ENCODE data around the gene XRCC5. TPM values are rescaled to one million over a fixed set of nuclear protein-coding genes. Genes with fewer than 3 reads are reported as not detected.

The XRCC5 gene
- total RNA-seq, 1 experiment from 2014 or later: 534 TPM

DNA sequence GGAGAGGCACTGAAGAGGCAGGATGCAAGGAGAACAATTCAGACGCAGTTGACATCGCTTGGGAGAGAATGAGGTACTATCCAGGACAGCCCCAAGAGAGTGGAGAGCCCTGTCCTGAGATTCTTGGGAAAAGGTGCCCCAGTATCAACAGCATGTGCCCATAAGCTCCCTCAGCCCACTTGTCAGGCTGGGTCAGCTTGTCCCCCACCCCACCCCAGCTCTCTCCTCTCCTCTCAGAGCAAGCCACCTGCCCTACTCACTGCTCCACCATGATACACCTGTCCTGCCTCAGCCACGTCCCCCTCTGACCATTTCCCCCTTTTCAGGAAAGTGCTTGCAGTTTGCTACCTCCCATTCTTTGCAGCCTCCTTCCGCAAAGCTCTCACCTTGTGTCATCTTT lies 111.8 kb downstream of the XRCC5 start:
- H3K4me3 ChIP-seq (ENCODE audit: low read depth, low read length, poor library complexity, severe bottlenecking): no peak overlapping the region
- TF ChIP-seq, protein P1, sequence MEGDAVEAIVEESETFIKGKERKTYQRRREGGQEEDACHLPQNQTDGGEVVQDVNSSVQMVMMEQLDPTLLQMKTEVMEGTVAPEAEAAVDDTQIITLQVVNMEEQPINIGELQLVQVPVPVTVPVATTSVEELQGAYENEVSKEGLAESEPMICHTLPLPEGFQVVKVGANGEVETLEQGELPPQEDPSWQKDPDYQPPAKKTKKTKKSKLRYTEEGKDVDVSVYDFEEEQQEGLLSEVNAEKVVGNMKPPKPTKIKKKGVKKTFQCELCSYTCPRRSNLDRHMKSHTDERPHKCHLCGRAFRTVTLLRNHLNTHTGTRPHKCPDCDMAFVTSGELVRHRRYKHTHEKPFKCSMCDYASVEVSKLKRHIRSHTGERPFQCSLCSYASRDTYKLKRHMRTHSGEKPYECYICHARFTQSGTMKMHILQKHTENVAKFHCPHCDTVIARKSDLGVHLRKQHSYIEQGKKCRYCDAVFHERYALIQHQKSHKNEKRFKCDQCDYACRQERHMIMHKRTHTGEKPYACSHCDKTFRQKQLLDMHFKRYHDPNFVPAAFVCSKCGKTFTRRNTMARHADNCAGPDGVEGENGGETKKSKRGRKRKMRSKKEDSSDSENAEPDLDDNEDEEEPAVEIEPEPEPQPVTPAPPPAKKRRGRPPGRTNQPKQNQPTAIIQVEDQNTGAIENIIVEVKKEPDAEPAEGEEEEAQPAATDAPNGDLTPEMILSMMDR (conservative IDR thresholded peaks at IDR 0.05; ENCODE audit: low read depth, low read length): no peak
- TF ChIP-seq EZH2 (IDR thresholded peaks at IDR 0.05; ENCODE audit: borderline replicate concordance, low read depth, low read length, poor library complexity, severe bottlenecking): no peak
- ChIA-PET CTCF (no interaction called here), POLR2A (ENCODE audit: low non-redundant PET) (no interaction called here)
- H3K4me1 ChIP-seq (ENCODE audit: insufficient read depth, low read length, poor library complexity, severe bottlenecking): peaks cover 9% of the 10 kb centered on the region
- H3K36me3 ChIP-seq (ENCODE audit: insufficient read depth, low read length, poor library complexity, severe bottlenecking): no peaks in the 10 kb centered on the region
- no TSS peak for BruUV-seq (replicated peaks)
- H3K9me3 ChIP-seq (ENCODE audit: low read depth, low read length, poor library complexity, severe bottlenecking): no peaks in the 10 kb centered on the region
- intact Hi-C loops (cut with micrococcal nuclease; ENCODE audit: unreplicated experiment): no loop called here
- DNase-seq (ENCODE audit: low spot score): no peak
- H3K27ac ChIP-seq (ENCODE audit: low read depth, low read length, poor library complexity, severe bottlenecking): no peak overlapping the region
- no peaks in the 10 kb centered on the region for H3K27me3 ChIP-seq (replicated peaks; ENCODE audit: insufficient read depth, low read depth, low read length, poor library complexity)

DNA sequence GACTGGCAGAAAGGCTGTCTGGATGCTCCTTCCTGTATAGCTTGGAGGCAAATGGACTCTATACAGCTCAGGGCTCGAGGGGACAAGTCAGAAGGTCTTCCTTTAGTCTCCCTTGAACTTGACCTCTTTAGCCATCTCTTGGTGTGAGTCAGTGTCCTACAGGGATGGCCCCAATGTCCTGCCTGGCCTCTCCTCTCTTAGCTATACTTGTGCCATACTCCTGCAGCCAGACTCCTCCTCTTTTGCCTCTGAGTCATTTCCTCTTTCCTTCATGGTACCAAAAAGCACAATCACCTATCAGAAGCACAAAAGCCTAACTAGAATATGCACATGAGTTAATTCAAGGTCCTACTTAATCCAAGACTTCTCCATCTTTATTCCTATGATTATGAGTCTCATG lies 112.7 kb downstream of the XRCC5 start:
- peak; percentile 42 for DNase-seq (ENCODE audit: low spot score)
- Histone ChIP-seq H3K4me1 (ENCODE audit: insufficient read depth, low read length, poor library complexity, severe bottlenecking) (peaks cover 9% of the 10 kb centered on the region), H3K27ac (ENCODE audit: low read depth, low read length, poor library complexity, severe bottlenecking) (no peak overlapping the region), H3K36me3 (ENCODE audit: insufficient read depth, low read length, poor library complexity, severe bottlenecking) (no peaks in the 10 kb centered on the region), H3K27me3 (replicated peaks; ENCODE audit: insufficient read depth, low read depth, low read length, poor library complexity) (no peaks in the 10 kb centered on the region), H3K9me3 (ENCODE audit: low read depth, low read length, poor library complexity, severe bottlenecking) (no peaks in the 10 kb centered on the region), H3K4me3 (ENCODE audit: low read depth, low read length, poor library complexity, severe bottlenecking) (no peak overlapping the region)
- TF ChIP-seq, protein P1 (conservative IDR thresholded peaks at IDR 0.05; ENCODE audit: low read depth, low read length): no peak
- TF ChIP-seq EZH2 (IDR thresholded peaks at IDR 0.05; ENCODE audit: borderline replicate concordance, low read depth, low read length, poor library complexity, severe bottlenecking): no peak
- POLR2A ChIA-PET (ENCODE audit: low non-redundant PET): no interaction called here
- intact Hi-C loops (cut with micrococcal nuclease; ENCODE audit: unreplicated experiment): no loop called here
- CTCF ChIA-PET: no interaction called here
- BruUV-seq (replicated peaks): no TSS peak

DNA sequence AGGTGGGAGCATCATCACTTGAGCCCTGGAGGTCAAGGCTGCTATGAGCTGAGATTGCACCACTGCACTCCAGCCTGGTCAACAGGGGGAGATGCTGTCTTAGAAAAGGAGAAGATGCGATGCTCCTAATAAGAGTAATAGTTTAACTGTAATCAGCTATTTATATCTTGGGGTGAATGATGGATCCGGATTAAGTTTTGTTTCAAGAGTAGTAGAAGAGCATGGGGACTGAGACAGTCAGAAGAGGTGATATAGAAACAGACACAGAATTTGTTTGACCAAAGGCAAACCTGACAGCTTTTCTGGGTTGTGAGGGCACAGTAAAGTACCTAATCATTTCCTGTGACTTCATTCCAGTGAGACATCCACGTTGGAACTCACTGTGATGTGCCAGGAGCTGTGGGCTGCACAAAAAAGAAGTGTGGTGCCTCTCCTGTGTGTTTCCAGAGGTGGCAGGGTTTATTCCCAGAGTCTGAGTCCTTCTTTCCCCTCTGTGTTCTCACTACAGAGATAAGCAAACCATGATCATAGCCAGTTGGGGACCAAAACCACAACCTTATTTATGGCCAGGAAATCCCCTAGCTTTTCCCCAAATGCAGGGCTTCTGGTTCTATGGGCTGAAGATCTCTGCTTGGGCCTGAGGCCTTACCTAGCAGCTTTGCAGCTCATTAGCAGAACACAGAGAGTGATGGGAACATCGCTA lies 113.7 kb downstream of the XRCC5 start:
- TF ChIP-seq, protein P1 (conservative IDR thresholded peaks at IDR 0.05; ENCODE audit: low read depth, low read length): peak; percentile 48
- TF ChIP-seq EZH2 (IDR thresholded peaks at IDR 0.05; ENCODE audit: borderline replicate concordance, low read depth, low read length, poor library complexity, severe bottlenecking): no peak
- ChIA-PET POLR2A (ENCODE audit: low non-redundant PET) (no interaction called here), CTCF (no interaction called here)
- H3K4me3 ChIP-seq (ENCODE audit: low read depth, low read length, poor library complexity, severe bottlenecking): no peak overlapping the region
- no peaks in the 10 kb centered on the region for H3K36me3 ChIP-seq (ENCODE audit: insufficient read depth, low read length, poor library complexity, severe bottlenecking)
- no peaks in the 10 kb centered on the region for H3K9me3 ChIP-seq (ENCODE audit: low read depth, low read length, poor library complexity, severe bottlenecking)
- BruUV-seq (replicated peaks): no TSS peak
- peaks cover 2% of the 10 kb centered on the region for H3K4me1 ChIP-seq (ENCODE audit: insufficient read depth, low read length, poor library complexity, severe bottlenecking)
- intact Hi-C loops (cut with micrococcal nuclease; ENCODE audit: unreplicated experiment): no loop called here
- no peaks in the 10 kb centered on the region for H3K27me3 ChIP-seq (replicated peaks; ENCODE audit: insufficient read depth, low read depth, low read length, poor library complexity)
- peak; percentile 38 for DNase-seq (ENCODE audit: low spot score)
- H3K27ac ChIP-seq (ENCODE audit: low read depth, low read length, poor library complexity, severe bottlenecking): no peak overlapping the region
